ENCODE results near the gene DLK2.

DNA sequence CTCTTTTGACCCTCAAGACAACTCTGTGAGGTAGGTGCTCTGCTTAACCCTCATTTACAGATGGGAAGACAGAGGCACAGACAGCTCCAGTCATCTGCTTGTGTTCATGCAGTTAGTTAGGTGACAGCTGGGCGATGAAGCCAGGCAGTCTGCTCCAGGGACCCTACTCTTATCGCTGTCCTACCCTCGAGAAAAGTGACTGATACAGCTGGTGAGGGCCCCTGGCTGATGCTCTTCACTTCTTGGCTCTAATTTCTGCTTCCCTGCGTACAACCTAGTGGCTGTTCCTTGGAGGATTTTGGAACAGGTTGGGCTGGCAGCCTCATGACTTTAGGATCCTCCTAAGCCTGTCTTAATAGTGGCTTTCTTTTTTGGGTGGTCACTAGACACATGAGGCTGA, 12.9 kb upstream of the DLK2 start:
- TF ChIP-seq, protein P1, sequence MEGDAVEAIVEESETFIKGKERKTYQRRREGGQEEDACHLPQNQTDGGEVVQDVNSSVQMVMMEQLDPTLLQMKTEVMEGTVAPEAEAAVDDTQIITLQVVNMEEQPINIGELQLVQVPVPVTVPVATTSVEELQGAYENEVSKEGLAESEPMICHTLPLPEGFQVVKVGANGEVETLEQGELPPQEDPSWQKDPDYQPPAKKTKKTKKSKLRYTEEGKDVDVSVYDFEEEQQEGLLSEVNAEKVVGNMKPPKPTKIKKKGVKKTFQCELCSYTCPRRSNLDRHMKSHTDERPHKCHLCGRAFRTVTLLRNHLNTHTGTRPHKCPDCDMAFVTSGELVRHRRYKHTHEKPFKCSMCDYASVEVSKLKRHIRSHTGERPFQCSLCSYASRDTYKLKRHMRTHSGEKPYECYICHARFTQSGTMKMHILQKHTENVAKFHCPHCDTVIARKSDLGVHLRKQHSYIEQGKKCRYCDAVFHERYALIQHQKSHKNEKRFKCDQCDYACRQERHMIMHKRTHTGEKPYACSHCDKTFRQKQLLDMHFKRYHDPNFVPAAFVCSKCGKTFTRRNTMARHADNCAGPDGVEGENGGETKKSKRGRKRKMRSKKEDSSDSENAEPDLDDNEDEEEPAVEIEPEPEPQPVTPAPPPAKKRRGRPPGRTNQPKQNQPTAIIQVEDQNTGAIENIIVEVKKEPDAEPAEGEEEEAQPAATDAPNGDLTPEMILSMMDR (conservative IDR thresholded peaks at IDR 0.05; ENCODE audit: low read length), result no peak
- TF ChIP-seq EZH2phosphoT487 (IDR thresholded peaks at IDR 0.05; ENCODE audit: borderline replicate concordance, low read depth, low read length), result no peak

Measured in OCI-LY7 (cell line).